HG02973 (cell line): Measurements from ENCODE around the gene PRKG1.
"Not testable (repeated sequence)": the region's sequence is repeated elsewhere in the genome, so short reads cannot be mapped to it uniquely, and the experiment has no call there.

Experiments
- ATAC-seq: cut with Tn5 transposase; IDR thresholded peaks from one replicate; pipeline ENCODE4 v1.9.1; 2021; ENCODE audit warnings: moderate library complexity; ENCODE audit not compliant: unreplicated experiment

Gene PRKG1

DNA sequence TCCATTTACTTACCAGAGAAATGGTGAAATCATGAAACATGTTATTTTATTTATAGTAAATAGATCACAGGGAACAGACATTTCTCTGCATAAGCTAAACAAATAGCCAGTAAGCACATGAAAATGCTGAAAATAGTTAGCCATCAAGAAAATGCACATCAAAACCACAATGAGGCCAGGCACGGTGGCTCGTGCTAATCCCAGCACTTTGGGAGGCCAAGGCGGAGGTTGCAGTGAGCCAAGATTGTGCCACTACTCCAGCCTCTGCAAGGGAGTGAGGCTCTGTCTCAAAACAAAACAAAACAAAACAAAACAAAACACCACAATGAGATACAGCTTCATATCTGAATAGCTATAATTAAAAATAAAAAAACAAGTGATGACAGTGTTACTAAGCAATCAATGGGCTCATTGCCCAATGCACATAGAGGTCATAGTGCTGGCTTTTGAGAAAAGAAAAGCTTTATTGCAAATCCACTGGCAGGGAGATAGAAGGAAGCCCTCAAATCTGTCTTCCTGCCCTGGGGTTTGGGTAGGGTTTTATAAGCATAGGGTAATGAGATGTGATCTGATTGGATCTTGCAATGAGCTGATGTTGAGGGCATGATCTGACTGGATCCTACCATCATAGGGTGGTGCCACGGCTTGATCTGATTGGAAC, 608.9 kb downstream of the PRKG1 start:
- ATAC-seq: no peak

DNA sequence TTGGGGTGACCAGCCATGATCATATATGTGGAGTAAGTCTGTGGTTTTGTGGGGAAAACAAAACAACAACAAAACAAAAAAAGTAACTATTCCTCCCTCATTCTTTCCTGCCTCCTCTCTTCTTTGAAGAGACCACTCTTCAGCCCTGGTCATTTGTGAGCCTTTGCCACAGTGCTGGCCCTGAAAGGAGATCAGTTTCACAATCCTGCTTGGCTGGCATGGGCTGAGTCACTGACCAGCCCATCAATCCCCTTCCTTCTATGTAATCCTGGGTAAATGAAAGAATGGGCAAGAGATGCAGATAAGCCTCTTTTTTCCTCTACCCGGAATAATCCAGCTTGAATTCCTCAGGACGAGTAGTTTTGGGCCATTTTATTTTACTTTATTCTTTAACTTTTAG, 611.5 kb downstream of the PRKG1 start:
- no peak for ATAC-seq

DNA sequence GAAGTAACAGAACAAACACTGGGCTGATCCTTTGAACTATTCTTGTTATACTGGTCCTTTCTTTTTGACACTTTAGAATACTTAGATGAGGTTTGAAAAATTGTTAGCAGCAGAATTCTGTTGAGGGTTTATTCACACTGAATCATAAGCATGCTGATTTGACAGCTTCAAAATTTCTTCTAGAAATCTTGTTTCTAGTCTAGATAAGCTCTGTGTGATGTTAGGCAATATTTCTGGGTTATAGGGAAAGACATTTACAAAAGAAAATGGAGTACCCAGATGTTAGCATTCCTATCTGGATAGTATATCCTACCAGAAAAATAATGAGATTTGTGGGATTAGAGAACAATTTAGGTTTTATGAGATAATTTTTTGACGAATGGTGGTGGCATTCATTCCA, 613.0 kb downstream of the PRKG1 start:
- ATAC-seq: no peak

DNA sequence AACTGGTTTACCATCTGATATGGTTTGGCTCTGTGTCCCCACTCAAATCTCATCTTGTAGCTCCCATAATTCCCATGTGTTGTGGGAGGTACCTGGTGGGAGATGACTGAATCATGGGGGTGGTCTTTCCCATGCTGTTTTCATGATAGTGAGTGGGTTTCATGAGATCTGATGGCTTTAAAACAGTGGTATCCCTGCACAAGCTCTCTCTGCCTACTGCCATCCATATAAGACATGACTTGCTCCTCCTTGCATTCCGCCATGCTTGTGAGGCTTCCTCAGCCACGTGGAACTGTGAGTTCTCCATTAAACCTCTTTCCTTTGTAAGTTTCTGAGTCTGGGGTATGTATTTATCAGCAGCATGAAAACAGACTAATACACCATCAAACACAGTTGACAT, 614.5 kb downstream of the PRKG1 start:
- ATAC-seq: not testable (repeated sequence)

DNA sequence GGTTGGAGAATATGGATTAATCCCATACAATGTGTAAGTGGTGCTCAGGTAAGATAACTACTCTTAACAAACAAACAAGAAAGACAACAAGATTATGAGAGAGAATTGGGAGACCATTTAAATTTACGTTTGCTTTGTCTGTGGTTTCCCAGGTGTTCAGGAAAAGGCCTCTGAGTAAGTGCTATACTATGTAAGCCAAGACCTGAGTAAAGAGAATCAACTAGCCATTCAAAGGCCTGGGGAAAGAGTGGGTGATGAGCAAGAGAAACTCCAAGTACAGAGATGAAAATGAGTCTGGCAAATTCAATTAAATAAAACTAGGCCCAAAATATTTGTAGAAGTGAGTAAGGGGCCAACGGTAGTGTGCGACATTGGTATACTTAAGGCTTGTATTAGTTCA, 615.2 kb downstream of the PRKG1 start:
- no peak for ATAC-seq

DNA sequence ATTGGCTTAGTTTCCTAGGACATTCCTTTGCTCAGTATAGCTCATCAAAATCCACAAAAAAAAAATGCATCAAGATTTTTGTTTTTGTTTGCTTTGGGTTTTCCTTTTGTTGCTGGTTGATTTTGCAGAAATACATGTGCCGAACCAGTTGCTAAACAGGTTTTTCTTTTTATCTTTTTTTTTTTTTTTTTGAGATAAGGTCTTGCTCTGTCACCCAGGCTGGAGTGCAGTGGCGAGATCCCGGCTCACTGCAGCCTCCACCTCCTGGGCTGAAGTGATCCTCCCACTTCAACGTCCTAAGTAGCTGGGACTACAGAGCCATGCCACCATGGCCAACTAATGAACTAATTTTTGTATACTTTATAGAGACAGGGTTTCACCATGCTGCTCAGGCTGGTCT, 616.8 kb downstream of the PRKG1 start:
- ATAC-seq: no peak

DNA sequence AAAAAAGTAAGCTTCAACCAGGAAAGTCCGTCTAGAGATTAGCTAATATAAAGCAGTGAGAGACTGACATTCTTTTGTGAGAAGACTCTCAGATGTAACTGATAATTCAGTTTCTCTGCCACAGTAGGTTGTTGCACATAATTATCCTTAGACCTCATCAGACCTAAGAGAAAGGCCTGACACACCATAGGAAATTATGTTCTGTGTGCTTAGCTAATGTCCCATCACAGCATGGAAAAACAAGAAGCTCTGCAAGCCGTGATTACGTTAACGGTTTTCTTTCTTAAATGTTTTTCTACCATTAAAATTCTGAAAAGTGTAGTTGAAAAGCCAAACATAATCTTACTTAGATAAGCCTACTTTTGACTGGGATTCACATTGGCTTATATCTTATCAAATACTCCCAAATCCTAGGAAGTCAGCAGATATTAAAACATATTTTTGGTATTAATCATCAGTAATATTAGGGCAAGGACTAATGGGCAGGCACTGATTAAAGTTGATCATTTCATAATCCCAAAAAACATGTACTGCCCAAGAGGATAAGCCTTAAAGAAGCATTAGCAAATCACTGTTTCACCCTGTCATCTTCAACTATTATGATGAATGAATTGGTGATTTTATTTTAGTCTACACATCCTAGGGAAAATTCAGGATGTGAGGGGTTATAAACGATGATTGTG, 619.9 kb downstream of the PRKG1 start:
- no peak for ATAC-seq

DNA sequence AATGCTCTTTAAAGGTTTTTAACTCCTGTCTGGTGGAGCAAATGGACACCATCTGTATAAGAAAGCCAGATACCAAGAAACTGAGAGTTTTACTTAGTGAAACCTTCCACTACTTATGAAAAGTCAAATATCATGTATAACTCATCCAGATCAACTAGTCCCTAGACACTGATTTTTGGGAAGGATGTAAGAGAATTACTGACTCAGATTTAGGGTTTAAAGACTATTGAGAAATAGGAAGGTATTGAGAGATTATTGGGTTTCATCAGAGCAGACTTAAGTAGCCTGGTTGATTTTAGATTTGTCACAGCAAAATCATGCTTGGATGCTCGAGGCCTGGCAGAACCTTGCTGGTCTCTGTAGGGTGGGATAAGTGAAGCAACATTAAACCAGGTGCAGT, 622.0 kb downstream of the PRKG1 start:
- ATAC-seq: no peak

DNA sequence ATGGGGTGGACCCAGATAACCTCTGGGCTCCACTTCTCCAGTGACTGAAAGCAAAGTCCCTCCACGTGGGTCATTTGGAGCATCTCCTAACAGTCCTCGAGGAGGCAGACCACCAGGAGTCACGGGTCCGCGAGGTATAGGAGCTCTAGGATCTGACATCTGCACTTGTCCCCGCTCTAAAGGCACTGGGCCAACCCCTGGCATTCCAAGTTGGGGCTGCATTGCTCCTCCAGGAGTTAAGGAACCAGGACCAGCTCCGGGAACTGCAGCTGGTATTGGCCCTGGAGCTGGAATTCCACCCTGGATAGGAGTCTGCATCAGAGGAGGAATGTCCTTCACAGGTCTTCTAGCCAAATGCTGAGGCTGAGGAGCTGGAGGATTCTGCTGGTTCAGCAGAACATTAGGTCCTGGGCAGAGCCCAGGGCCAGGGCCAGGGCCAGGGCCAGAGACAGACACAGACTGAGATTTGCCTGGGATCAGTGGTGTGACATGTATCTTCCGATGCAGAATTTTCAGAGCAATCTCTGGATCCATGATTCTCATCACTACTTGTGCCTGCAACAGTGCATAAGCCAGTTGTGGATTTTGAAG, 624.3 kb downstream of the PRKG1 start:
- no peak for ATAC-seq

DNA sequence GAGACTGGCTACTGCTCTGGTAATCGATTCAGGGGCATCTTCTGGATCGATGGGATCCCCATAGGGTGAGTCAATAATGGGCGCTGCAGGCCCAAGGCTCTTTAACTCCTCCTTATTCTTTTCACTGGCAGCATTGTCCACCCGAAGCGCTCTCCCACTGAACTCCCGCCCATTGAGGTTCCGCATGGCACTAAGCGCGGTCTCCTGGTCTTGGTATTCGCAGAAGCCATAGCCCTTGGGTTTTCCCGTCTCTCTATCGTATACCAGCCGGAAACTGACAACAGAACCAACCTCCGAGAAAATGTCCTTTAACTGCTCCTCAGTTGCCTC, 624.8 kb downstream of the PRKG1 start:
- peak; percentile 31 for ATAC-seq

DNA sequence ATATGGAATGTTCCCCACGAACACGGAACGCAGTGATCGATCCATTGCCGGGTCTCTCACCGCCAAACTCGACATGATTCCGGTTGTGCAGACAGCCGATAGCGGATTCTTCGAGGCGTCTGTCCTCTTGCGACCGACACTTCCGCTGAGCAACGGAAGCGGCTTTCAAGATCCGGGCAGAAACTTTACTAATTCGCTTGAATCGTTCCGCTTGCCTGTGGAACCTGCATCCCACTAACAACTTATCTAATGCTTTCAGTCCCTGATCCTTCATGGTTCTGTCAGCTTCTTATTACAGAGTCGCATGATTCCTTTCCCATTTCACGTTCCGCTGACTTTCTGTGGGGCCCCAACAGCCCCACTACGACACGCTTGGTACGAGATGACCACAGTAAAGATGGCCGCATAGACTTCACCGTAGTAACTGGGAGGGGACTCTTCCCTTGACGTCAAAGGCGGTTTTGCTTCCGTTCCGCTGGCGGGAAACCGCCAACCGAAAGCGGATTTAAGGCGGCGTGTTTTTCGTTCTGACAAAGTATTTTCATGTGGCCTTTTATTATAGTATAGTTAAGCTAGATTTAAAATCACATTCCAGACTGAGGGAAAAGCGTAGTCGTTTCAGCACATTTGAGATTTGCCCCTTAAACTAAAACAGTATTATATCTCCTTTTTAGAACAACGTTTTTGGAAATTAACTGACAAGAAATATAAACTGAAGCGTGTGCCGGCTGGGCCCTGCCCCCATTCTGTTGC, 625.4 kb downstream of the PRKG1 start, which contains the start of gene CSTF2T:
CSTF2T (minus strand) TSS at position 121 of the 753 bp plus-strand sequence; CDS start at position 75, 46 bp downstream.
- peak; percentile 89 for ATAC-seq

DNA sequence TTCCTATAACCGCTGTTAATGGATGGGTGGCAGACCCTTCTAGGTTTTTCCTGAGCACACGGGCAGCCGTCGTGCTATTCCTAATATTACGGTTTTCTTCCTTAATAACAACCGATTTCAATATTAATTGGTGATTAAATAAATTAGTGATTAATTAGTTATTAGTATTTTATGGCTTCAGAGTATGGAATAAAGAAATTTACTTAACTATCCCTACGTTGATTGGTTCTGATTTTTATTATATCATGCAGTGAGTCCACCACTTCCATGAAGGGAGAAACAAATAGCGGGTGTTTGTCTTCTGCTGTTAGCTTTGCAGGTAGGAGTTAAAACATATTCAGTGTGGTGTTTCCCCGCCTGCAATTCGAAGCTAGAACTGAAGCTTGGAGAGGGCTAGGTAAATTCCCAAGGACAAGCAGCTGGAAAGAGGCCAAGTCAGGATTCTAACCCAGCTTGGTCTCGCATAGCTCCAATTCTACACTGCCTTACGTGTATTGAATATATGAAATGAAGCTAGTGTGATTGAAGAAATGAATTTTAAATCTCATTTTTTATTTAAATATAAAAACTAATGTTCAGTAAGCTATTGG, 626.0 kb downstream of the PRKG1 start:
- ATAC-seq: no peak

DNA sequence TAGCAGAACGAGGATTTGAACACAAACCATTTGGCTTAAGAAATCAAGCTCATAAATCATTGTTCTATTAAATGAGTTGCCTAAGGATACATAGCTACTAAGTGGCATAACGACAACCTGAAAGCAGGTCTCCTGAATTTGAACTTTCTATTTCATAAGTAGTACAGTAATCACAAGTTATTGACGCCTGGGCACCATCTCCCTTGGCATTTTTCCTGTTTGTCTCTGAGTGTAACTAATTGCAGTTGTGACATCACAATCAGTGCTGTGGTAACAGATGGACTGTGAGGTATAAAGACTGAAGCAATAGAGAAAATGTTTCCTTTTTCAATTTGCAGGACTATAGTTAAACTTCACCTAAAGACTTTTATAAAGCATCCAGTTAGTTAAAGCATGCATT, 631.5 kb downstream of the PRKG1 start:
- ATAC-seq: no peak

DNA sequence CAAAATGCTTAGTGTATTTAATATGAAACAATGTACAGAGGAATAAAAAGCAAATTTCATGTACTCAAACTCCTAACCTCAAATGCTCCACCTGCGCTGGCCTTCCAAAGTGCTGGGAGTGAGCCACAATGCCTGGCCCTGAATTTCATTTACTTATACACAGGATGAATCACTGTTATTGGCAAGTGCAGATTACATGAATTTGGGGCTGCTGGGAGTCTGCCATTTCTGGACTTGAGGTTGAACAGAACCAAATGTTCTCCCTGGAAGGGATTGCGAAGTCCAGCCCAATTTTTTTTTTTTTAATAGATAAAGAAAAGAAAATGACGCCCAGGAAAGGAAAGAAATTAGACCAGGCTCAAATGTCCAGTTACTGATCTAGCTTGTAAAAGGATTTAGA, 631.9 kb downstream of the PRKG1 start:
- no peak for ATAC-seq

DNA sequence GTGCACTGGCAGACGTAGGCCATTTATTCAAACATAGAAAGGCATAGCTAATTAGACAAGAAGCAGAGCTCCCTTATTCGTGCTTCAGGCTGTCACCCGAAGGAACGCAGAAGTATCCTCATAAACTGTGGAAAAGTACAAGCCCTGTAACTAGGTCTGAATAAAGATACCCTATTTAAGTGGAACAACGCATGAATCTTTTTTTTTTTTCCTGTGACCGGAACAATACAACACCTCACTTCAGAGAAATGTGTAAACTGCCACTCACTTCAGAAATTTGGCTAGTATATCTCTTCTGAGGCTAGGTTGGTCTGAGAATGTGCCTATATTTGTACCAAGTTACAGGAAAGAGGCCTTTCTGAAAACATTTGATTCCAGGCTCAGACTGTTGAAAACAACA, 633.1 kb downstream of the PRKG1 start:
- no peak for ATAC-seq

DNA sequence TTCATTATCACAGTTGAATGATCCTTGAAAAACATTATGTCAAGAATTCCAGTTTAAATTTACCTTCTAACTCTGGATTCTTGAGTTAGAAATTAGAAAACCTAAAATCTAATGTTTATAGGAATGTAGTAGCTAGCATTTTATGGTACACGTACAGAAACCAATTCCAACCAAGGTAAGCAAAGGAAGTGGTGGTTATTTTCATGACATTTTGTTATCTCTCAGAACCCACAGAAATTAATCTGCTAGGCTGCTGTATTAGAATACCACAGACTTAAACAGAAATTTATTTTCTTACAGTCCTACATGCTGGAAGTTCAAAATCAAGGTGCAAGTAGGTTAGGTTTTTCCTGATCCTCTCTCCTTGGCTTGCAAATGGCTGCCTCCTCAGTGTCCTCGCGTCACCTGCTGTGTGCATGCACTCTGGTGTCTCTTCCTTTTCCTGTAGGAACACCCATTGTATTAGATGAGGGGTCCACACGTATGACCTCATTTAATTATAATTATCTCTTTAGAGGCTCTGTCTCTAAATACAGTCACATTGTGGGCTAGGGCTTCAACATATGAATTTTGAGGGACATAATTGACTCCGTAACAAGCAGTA, 633.6 kb downstream of the PRKG1 start:
- no peak for ATAC-seq

DNA sequence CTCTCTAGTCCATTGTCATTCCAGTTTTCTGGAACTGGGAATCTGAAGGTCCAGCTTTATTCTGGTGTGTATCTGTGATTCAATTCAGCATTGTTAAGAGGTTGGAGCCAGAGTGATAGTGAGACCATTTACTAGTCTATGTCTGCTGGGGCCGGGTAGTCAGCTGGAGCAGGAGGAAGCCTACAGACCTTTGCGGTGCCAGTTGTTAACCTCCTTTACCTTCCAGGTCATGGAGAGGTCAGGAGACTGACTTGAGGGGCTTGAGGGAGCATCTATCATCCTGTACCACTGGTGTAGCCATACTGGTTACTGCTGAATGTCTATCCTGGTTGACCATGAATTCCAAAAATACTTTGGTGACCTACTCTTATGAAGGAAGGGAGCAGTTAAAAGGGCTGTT, 634.3 kb downstream of the PRKG1 start:
- ATAC-seq: no peak

DNA sequence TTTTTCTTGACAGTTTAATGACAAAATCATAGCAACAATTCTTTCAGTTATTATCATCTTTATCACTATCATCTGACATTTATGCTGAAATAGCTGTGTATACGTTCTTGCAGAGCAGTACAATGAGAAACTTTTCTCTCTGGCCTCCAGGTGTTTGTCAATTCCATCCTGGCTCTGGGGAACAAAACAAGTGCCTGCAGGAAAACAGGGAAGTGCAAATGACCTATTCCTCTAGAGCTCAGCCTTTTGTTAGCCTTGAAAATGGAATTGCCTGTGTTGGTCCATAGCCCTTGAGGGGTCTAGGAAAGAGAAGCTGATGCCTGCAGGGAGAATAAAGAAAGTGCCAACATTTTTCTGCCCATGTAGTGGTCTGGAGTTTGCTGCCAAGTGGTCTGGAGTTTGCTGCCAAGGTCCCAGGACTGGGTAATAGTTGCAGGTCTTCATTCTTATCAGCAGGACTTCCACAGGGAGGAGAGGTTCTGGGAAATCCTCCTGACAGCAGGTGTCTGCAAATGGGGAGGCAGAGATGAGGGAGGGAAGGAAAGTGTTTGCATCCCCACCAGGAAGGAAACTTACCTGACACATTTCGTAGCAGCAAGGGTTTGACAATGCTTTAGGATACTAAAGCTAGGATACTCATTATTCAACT, 635.2 kb downstream of the PRKG1 start:
- ATAC-seq: no peak

DNA sequence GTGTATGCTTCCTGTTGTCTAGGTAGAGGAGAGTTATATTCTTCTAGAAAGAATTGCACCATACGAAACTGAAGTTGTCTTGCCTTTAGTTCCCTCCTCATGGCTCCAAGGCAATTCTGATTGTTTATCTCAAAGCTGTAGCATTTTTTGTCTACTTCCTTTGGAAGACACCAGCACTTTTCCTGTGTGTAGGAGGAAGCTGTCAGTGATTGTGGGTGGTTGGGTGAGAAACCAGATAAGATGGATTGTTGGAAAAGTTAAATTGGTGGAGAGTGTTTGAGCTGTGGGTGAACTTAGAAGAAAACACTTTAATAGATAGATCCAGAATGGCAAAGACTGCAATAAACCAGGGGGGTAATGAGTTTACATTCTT, 637.2 kb downstream of the PRKG1 start:
- ATAC-seq: no peak

DNA sequence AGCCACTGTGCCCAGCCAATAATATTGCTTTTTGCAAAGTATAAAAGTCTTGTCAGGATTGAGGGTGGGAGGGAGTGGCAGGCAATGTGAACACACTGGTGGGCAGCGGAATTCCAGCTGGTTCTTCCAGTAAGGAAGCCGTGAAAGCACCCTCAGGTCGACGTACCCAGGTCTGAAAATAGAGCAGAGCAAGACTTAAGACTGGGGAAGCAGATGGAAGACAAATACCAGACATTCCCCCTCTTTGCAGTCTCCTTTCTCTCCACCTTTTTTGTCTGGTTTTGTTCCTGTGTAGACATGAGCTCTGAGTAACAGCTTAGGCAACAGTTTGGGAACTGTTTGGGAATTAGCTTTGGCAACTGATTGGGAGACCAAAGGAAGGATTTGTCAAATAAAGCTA, 642.7 kb downstream of the PRKG1 start:
- no peak for ATAC-seq
